Motor neuron (in vitro differentiated cells): Measurements from ENCODE around the gene LANCL2. TPM values are rescaled to one million over a fixed set of nuclear protein-coding genes. Genes with fewer than 3 reads are reported as not detected.
"Not testable (repeated sequence)": the region's sequence is repeated elsewhere in the genome, so short reads cannot be mapped to it uniquely, and the experiment has no call there.

Experiments
- ATAC-seq, 8 experiments: fragments of 200-7000 bp; cut with Tn5 transposase; replicated peaks in 6 of 8; 2 replicates each; pipeline ENCODE4 v1.8.0; 2021; ENCODE audit warnings: mild to moderate bottlenecking in 8 of 8, moderate library complexity in 8 of 8
- H3K27ac ChIP-seq, 2 donors: fragments of 250-450 bp; sonication (Bioruptor Pico); 2 replicates each; pipeline ENCODE4 v1.9.0; 2021; ENCODE audit warnings: antibody characterized with exemption in 2 of 2, mild to moderate bottlenecking in 2 of 2, moderate library complexity in 1 of 2
- H3K4me1 ChIP-seq, 2 donors: fragments of 250-450 bp; sonication (Bioruptor Pico); replicated peaks in 1 of 2; 2 replicates each; pipeline ENCODE4 v1.6.1; 2021; ENCODE audit warnings: antibody characterized with exemption in 2 of 2, mild to moderate bottlenecking in 2 of 2, moderate library complexity in 1 of 2
- H3K4me3 ChIP-seq, 5 donors: fragments of 250-450 bp; sonication (Bioruptor Pico); 2 replicates each; pipeline ENCODE4 v1.9.0; 2021; ENCODE audit warnings: antibody characterized with exemption in 5 of 5, mild to moderate bottlenecking in 5 of 5, moderate library complexity in 4 of 5
- WGBS, 10 experiments: fragments of 450-650 bp; shearing (Covaris generic); methylation state at CpG; one replicate each; pipeline ENCODE4 v1.0.0; 2022; 5-methylcytosine and 5-hydroxymethylcytosine counted together
- in situ Hi-C, 9 experiments: fragments of 400-800 bp; cut with MboI; loops; one replicate each; pipeline ENCODE4 v1.15.0; 2021; ENCODE audit warnings: low sequenced_read_pairs in 9 of 9, low pct_unique_long_range_greater_than_20kb in 2 of 9; ENCODE audit not compliant: unreplicated experiment in 9 of 9
- total RNA-seq, 8 experiments: library from RNA; unstranded; fragments of 300-600 nt; gene quantifications; 2 replicates each; pipeline versions ENCODE4 v1.2.3 to v1.2.4, GENCODE V29; 2022

Gene LANCL2
- total RNA-seq, 8 experiments from 2014 or later = 12.7 to 27.0 (median 16.7) TPM

GRCh38 chr7:55343860-55344606 lies 21.1 kb upstream of the LANCL2 start:
- ATAC-seq = no peak
- no peak overlapping the region for H3K4me3 ChIP-seq
- in situ Hi-C loops = no loop called here
- H3K27ac ChIP-seq = no peak overlapping the region
- H3K4me1 ChIP-seq = no peaks in the 10 kb centered on the region
- WGBS, 10 experiments = 84 to 100% (median 96%) methylated on average over 1 to 10 of the region's 47 CpGs; no CpG with 5 or more reads in 3 of the 10 experiments

GRCh38 chr7:55344840-55345239 lies 20.3 kb upstream of the LANCL2 start:
- peak in 1 of 8 experiments; percentile 37 for ATAC-seq
- no CpG with 5 or more reads among the region's 46 CpGs for WGBS, 10 experiments
- no peak overlapping the region for H3K4me3 ChIP-seq
- no peak overlapping the region for H3K27ac ChIP-seq
- in situ Hi-C loops = no loop called here
- H3K4me1 ChIP-seq = no peaks in the 10 kb centered on the region

GRCh38 chr7:55345292-55345691 lies 19.8 kb upstream of the LANCL2 start:
- WGBS, 10 experiments = 60 to 100% (median 86%) methylated on average over 1 to 3 of the region's 22 CpGs; no CpG with 5 or more reads in 6 of the 10 experiments
- Histone ChIP-seq H3K27ac (no peak overlapping the region), H3K4me1 (no peaks in the 10 kb centered on the region), H3K4me3 (no peak overlapping the region)
- no peak for ATAC-seq
- in situ Hi-C loops = no loop called here

GRCh38 chr7:55348502-55348901 lies 16.6 kb upstream of the LANCL2 start:
- Histone ChIP-seq H3K4me1 (no peaks in the 10 kb centered on the region), H3K4me3 (no peak overlapping the region), H3K27ac (no peak overlapping the region)
- WGBS, 10 experiments = 0 to 88% (median 82%) methylated on average over 1 to 4 of the region's 4 CpGs; no CpG with 5 or more reads in 1 of the 10 experiments
- peak in 3 of 8 experiments; percentile 65 to 90 (median 88) for ATAC-seq
- in situ Hi-C loops = no loop called here

GRCh38 chr7:55349121-55349520 lies 16.0 kb upstream of the LANCL2 start:
- in situ Hi-C loops = no loop called here
- Histone ChIP-seq H3K4me3 (no peak overlapping the region), H3K27ac (no peak overlapping the region), H3K4me1 (no peaks in the 10 kb centered on the region)
- 20 to 88% (median 48%) methylated on average over 1 to 2 of the region's 2 CpGs; no CpG with 5 or more reads in 4 of the 10 experiments for WGBS, 10 experiments
- ATAC-seq = peak in 2 of 8 experiments; percentile 16 to 96

GRCh38 chr7:55350281-55350680 lies 14.9 kb upstream of the LANCL2 start:
- Histone ChIP-seq H3K4me3 (no peak overlapping the region), H3K4me1 (no peaks in the 10 kb centered on the region), H3K27ac (no peak overlapping the region)
- 33 to 91% (median 85%) methylated on average over 1 to 7 of the region's 7 CpGs; no CpG with 5 or more reads in 1 of the 10 experiments for WGBS, 10 experiments
- ATAC-seq = no peak
- in situ Hi-C loops = no loop called here

GRCh38 chr7:55351263-55351662 lies 13.9 kb upstream of the LANCL2 start:
- in situ Hi-C loops = no loop called here

GRCh38 chr7:55352947-55353273 lies 12.2 kb upstream of the LANCL2 start:
- WGBS, 10 experiments = 80 to 90% methylated on average over 1 to 6 of the region's 6 CpGs; no CpG with 5 or more reads in 8 of the 10 experiments
- in situ Hi-C loops, H3K27ac ChIP-seq, ATAC-seq, H3K4me1 ChIP-seq, H3K4me3 ChIP-seq: not testable (repeated sequence)

More at GRCh38 chr7:55351263-55351662, 13.9 kb upstream of the LANCL2 start:
- ATAC-seq = no peak
- no peaks in the 10 kb centered on the region for H3K4me1 ChIP-seq
- no peak overlapping the region for H3K4me3 ChIP-seq
- no peak overlapping the region for H3K27ac ChIP-seq
- WGBS, 10 experiments = 35 to 100% (median 71%) methylated on average over 1 to 3 of the region's 3 CpGs; no CpG with 5 or more reads in 1 of the 10 experiments

GRCh38 chr7:55360486-55360885 lies 4.7 kb upstream of the LANCL2 start:
- Histone ChIP-seq H3K4me3 (no peak overlapping the region), H3K27ac (no peak overlapping the region), H3K4me1 (peaks cover 5 to 11% of the 10 kb centered on the region in 2 donors)
- in situ Hi-C loops = no loop called here
- WGBS, 10 experiments = 25 to 70% (median 40%) methylated on average over 1 to 2 of the region's 2 CpGs; no CpG with 5 or more reads in 7 of the 10 experiments
- ATAC-seq = no peak

- peaks cover 5 to 11% of the 10 kb centered on the region in 2 donors for H3K4me1 ChIP-seq
- no peak overlapping the region for H3K4me3 ChIP-seq
- in situ Hi-C loops = no loop called here
- 30 to 100% (median 80%) methylated on average over 1 to 5 of the region's 6 CpGs; no CpG with 5 or more reads in 4 of the 10 experiments for WGBS, 10 experiments
- ATAC-seq = no peak
- H3K27ac ChIP-seq = no peak overlapping the region
Observed at GRCh38 chr7:55361560-55361959, 3.6 kb upstream of the LANCL2 start.

- Histone ChIP-seq H3K4me3 (no peak overlapping the region), H3K4me1 (peaks cover 12 to 21% of the 10 kb centered on the region in 2 donors), H3K27ac (no peak overlapping the region)
- ATAC-seq = no peak
- in situ Hi-C loops = no loop called here
- no CpG with 5 or more reads among the region's 20 CpGs for WGBS, 10 experiments
Observed at GRCh38 chr7:55362927-55363326, 2.2 kb upstream of the LANCL2 start.

GRCh38 chr7:55363386-55364170 lies 1.6 kb upstream of the LANCL2 start:
- ATAC-seq = no peak
- 68 to 100% (median 96%) methylated on average over 2 to 7 of the region's 25 CpGs; no CpG with 5 or more reads in 2 of the 10 experiments for WGBS, 10 experiments
- in situ Hi-C loops = no loop called here

More at GRCh38 chr7:55363386-55364170, 1.6 kb upstream of the LANCL2 start:
- Histone ChIP-seq H3K4me1 (peaks cover 15 to 27% of the 10 kb centered on the region in 2 donors), H3K4me3 (no peak overlapping the region), H3K27ac (no peak overlapping the region)
